HepG2 (cell line): ENCODE results near the gene SH3PXD2A. TPM values are rescaled to one million over a fixed set of nuclear protein-coding genes. Genes with fewer than 3 reads are reported as not detected.

ENCODE experiments used
- ATAC-seq: fragments of 200-7000 bp; cut with Tn5 transposase; 3 replicates; pipeline ENCODE4 v1.9.1; 2020; ENCODE audit warnings: mild to moderate bottlenecking, moderate library complexity
- BruUV-seq: library from RNA; stranded (reverse); fragments of 400-500 nt; replicated peaks from 2 replicates; lab custom pipeline; 2021; lab: Mats Ljungman, UMichigan
- CTCF ChIA-PET: fragments of 300-600 bp; formaldehyde crosslinking; extraction: SDS; loops from one replicate; lab custom pipeline; 2021; ENCODE audit warnings: low total read pairs, inconsistent platforms, low intra/inter-chr PET ratio; lab: Yijun Ruan, JAX
- POLR2A ChIA-PET: fragments of 350-600 bp; sonication (Branson Sonifier 250); formaldehyde crosslinking; loops from one replicate; lab custom pipeline; 2020; ENCODE audit warnings: antibody characterized with exemption, inconsistent platforms; lab: Yijun Ruan, JAX
- DNase-seq: peaks from one replicate; pipeline ENCODE4 v3.0.0-alpha.2; 2015; ENCODE audit warnings: low spot score
- FAIRE-seq: peaks from 3 replicates; lab custom pipeline; 2011; peaks lifted over from hg19 to GRCh38; lab: Jason Lieb, UNC
- H2AFZ ChIP-seq: one replicate; pipeline ENCODE4 v1.6.1; 2011; ENCODE audit warnings: low read length, inconsistent platforms
- H3K27ac ChIP-seq: fragments of 300-600 bp; 3 replicates; pipeline ENCODE4 v1.8.0; 2011; ENCODE audit warnings: mixed run types, mild to moderate bottlenecking, mixed read lengths, low read length, inconsistent platforms; ENCODE audit not compliant: insufficient read depth; ENCODE audit errors: extremely low read length
- H3K27me3 ChIP-seq, 2 experiments: fragments of 200-600 bp in 1 of 2; 2 replicates in 1 of 2; 3 replicates in 1 of 2; pipeline versions ENCODE4 v1.6.0 to v1.8.0; 2011; ENCODE audit warnings: low read length in 2 of 2, mild to moderate bottlenecking in 2 of 2, moderate library complexity in 2 of 2, inconsistent platforms in 1 of 2; ENCODE audit not compliant: insufficient read depth in 2 of 2, control insufficient read depth in 1 of 2
- H3K36me3 ChIP-seq, 2 experiments: fragments of 200-600 bp in 1 of 2; replicated peaks in 1 of 2; 2 replicates in 1 of 2; 3 replicates in 1 of 2; pipeline versions ENCODE4 v1.5.1 to v1.8.0; 2011; ENCODE audit warnings: low read length in 2 of 2, inconsistent platforms in 1 of 2; ENCODE audit not compliant: insufficient read depth in 2 of 2, control insufficient read depth in 1 of 2
- H3K4me1 ChIP-seq: 2 replicates; pipeline ENCODE4 v1.5.1; 2012; ENCODE audit warnings: low read length, inconsistent platforms; ENCODE audit not compliant: insufficient read depth
- H3K4me2 ChIP-seq: 2 replicates; pipeline ENCODE4 v1.6.0; 2011; ENCODE audit warnings: low read depth, low read length, inconsistent platforms
- H3K4me3 ChIP-seq, 3 experiments: fragments of 200-600 bp in 1 of 3; sonication (generic), shearing (Covaris generic) in 1 of 3; replicated peaks in 1 of 3; 2 replicates each; pipeline ENCODE4 v1.5.1; 2011 to 2016; ENCODE audit warnings: low read length in 3 of 3, inconsistent platforms in 2 of 3, low read depth in 2 of 3, mild to moderate bottlenecking in 2 of 3, control low read depth in 1 of 3, mixed read lengths in 1 of 3; ENCODE audit not compliant: insufficient read depth in 1 of 3
- H3K79me2 ChIP-seq: one replicate; pipeline ENCODE4 v1.6.1; 2011; ENCODE audit warnings: low read length, inconsistent platforms; ENCODE audit not compliant: insufficient read depth
- H3K9ac ChIP-seq: 2 replicates; pipeline ENCODE4 v1.6.0; 2011; ENCODE audit warnings: mild to moderate bottlenecking, low read depth, low read length, inconsistent platforms; ENCODE audit not compliant: insufficient read depth
- H3K9me3 ChIP-seq: 2 replicates; pipeline ENCODE4 v1.5.1; 2012; ENCODE audit warnings: mild to moderate bottlenecking, low read length
- H4K20me1 ChIP-seq: 2 replicates; pipeline ENCODE4 v1.6.0; 2011; ENCODE audit warnings: inconsistent platforms, mild to moderate bottlenecking, low read length, moderate library complexity; ENCODE audit not compliant: insufficient read depth
- ADNP ChIP-seq: sonication (generic); formaldehyde crosslinking; IDR thresholded peaks from 2 replicates; pipeline ENCODE4 v1.4.0; 2020; ENCODE audit warnings: missing genetic modification reagents
- AGO2 ChIP-seq: fragments of 200-400 bp; formaldehyde crosslinking; optimal IDR thresholded peaks from 2 replicates; pipeline ENCODE3; 2017; ENCODE audit warnings: mild to moderate bottlenecking, low read depth, low read length, moderate library complexity
- BRCA1 ChIP-seq: sonication (generic); formaldehyde crosslinking; IDR thresholded peaks from 2 replicates; pipeline ENCODE4 v1.4.0; 2020; ENCODE audit warnings: missing genetic modification reagents
- ERF ChIP-seq: IDR thresholded peaks from 2 replicates; pipeline ENCODE4 v1.6.1; 2018; ENCODE audit warnings: missing biosample characterization, missing genetic modification reagents
- FOXM1 ChIP-seq: sonication (generic); formaldehyde crosslinking; IDR thresholded peaks from 2 replicates; pipeline ENCODE4 v1.5.0; 2020; ENCODE audit warnings: missing genetic modification reagents
- HBP1 ChIP-seq: IDR thresholded peaks from 2 replicates; pipeline ENCODE4 v1.6.1; 2016; ENCODE audit warnings: low read depth, control low read depth
- HNRNPH1 ChIP-seq: fragments of 200-400 bp; formaldehyde crosslinking; optimal IDR thresholded peaks from 2 replicates; pipeline ENCODE3; 2017; ENCODE audit warnings: mild to moderate bottlenecking, low read depth, low read length
- KAT2B ChIP-seq: fragments of 150-350 bp; IDR thresholded peaks from 2 replicates; pipeline ENCODE4 v1.6.1; 2014; ENCODE audit warnings: low read depth, low read length, borderline replicate concordance
- NR0B2 ChIP-seq: sonication (generic); formaldehyde crosslinking; IDR thresholded peaks from 2 replicates; pipeline ENCODE4 v1.4.0; 2020; ENCODE audit warnings: mild to moderate bottlenecking, missing genetic modification reagents
- WGBS: methylation state at CpG from one replicate; pipeline ENCODE4 v1.1.6; 2017; ENCODE audit warnings: low lambda C conversion rate; 5-methylcytosine and 5-hydroxymethylcytosine counted together
- in situ Hi-C: cut with HindIII; loops from 2 replicates; pipeline ENCODE4 v1.10.0; 2017; ENCODE audit warnings: low pct_unique_long_range_greater_than_20kb; ENCODE audit not compliant: extremely low pct_ligation_motif_present
- intact Hi-C: fragments of 100-400 bp; cut with micrococcal nuclease; formaldehyde crosslinking; loops from one replicate; pipeline ENCODE4 v1.10.0; 2022; ENCODE audit not compliant: unreplicated experiment
- polyA plus RNA-seq, 8 experiments: library from polyadenylated mRNA; depleted of rRNA in 3 of 8; stranded (reverse) in 7 of 8; unstranded in 1 of 8; fragments of >200 nt; fragmentation: Illumina TruSeq in 4 of 8; extraction: Trizol in 4 of 8; gene quantifications; 2 replicates each; pipeline versions ENCODE4 v1.2.1 to v1.2.3, GENCODE V29; 2011 to 2016; ENCODE audit warnings: low read depth in 4 of 8, missing spikeins in 1 of 8, mixed read lengths in 1 of 8; ENCODE audit not compliant: insufficient read depth in 1 of 8
- total RNA-seq, 5 experiments: library from RNA; depleted of rRNA; stranded (reverse); fragments of >200 nt; fragmentation: Illumina TruSeq; extraction: Trizol; gene quantifications; 2 replicates each; pipeline ENCODE4 v1.2.3, GENCODE V29; 2016; ENCODE audit warnings: low read depth in 1 of 5

SH3PXD2A gene
- total and polyA plus RNA-seq, 2 of the 13 experiments (the other 11 are each of a cell fraction or from before 2014, with no cell fraction given), result 11.1 to 11.3 TPM

GRCh38 chr10:103556383-103557007 is 298.9 kb downstream of the SH3PXD2A start:
- intact Hi-C loops, result no loop called here
- Histone ChIP-seq H3K27ac (no peak overlapping the region), H3K4me2 (no peak overlapping the region), H4K20me1 (no peaks in the 10 kb centered on the region), H3K36me3 (no peaks in the 10 kb centered on the region), H3K4me1 (peaks cover 13% of the 10 kb centered on the region), H3K79me2 (no peaks in the 10 kb centered on the region), H3K27me3 (peaks cover 17 to 80% of the 10 kb centered on the region in 2 experiments), H3K4me3 (no peak overlapping the region), H3K9ac (no peak overlapping the region), H2AFZ (no peak overlapping the region), H3K9me3 (no peaks in the 10 kb centered on the region)
- 59% methylated on average over 7 of the region's 12 CpGs for WGBS
- no peak for DNase-seq
- no peak for FAIRE-seq
- POLR2A ChIA-PET, result no interaction called here
- in situ Hi-C loops, result no loop called here
- CTCF ChIA-PET, result no interaction called here
- BruUV-seq, result no TSS peak
- TF ChIP-seq KAT2B, result no peak
- TF ChIP-seq FOXM1 (CRISPR knock-in tag), result no peak
- no peak for TF ChIP-seq BRCA1 (CRISPR knock-in tag)
- no peak for TF ChIP-seq ADNP (CRISPR knock-in tag)
- TF ChIP-seq HBP1, result no peak
- no peak for TF ChIP-seq AGO2
- TF ChIP-seq NR0B2, result no peak
- no peak for TF ChIP-seq HNRNPH1
- TF ChIP-seq ERF (CRISPR knock-in tag), result no peak
- no peak for ATAC-seq
